ENCODE measurements around the gene SLC25A19.
"Not testable (repeated sequence)": the region's sequence is repeated elsewhere in the genome, so short reads cannot be mapped to it uniquely, and the experiment has no call there.

The SLC25A19 gene

GRCh38 chr17:75266316-75267152, 22.7 kb downstream of the SLC25A19 start:
- DNase-seq = peak; percentile 60

- no peak for DNase-seq
Observed at GRCh38 chr17:75265614-75266315, 23.5 kb downstream of the SLC25A19 start.

- no peak for DNase-seq
Observed at GRCh38 chr17:75263055-75263454, 26.2 kb downstream of the SLC25A19 start.

GRCh38 chr17:75262112-75262606, 27.1 kb downstream of the SLC25A19 start:
- peak; percentile 28 for DNase-seq

- DNase-seq = peak; percentile 97
Observed at GRCh38 chr17:75261336-75262111, 27.7 kb downstream of the SLC25A19 start, which contains the start of the genes GGA3 and MRPS7. Gene GGA3 (minus strand): TSS chr17:75261606. CDS start chr17:75261587, 19 bp downstream. Gene MRPS7 (plus strand): TSS chr17:75261879. CDS start chr17:75261901, 22 bp downstream.

GRCh38 chr17:75260641-75261335, 28.4 kb downstream of the SLC25A19 start:
- no peak for DNase-seq

- DNase-seq = not testable (repeated sequence)
Observed at GRCh38 chr17:75257228-75257627, 32.0 kb downstream of the SLC25A19 start.

- not testable (repeated sequence) for DNase-seq
Observed at GRCh38 chr17:75255954-75256698, 33.1 kb downstream of the SLC25A19 start.

- no peak for DNase-seq
Observed at GRCh38 chr17:75252039-75252816, 37.0 kb downstream of the SLC25A19 start.

GRCh38 chr17:75250009-75250471, 39.2 kb downstream of the SLC25A19 start:
- DNase-seq = no peak

- no peak for DNase-seq
Observed at GRCh38 chr17:75249564-75249963, 39.7 kb downstream of the SLC25A19 start.

GRCh38 chr17:75246404-75246803, 42.8 kb downstream of the SLC25A19 start:
- no peak for DNase-seq

GRCh38 chr17:75245011-75245410, 44.2 kb downstream of the SLC25A19 start:
- DNase-seq = no peak

- DNase-seq = no peak
Observed at GRCh38 chr17:75244133-75244866, 44.9 kb downstream of the SLC25A19 start.

- DNase-seq = no peak
Observed at GRCh38 chr17:75242461-75243042, 46.7 kb downstream of the SLC25A19 start.

- no peak for DNase-seq
Observed at GRCh38 chr17:75241996-75242460, 47.2 kb downstream of the SLC25A19 start.

GRCh38 chr17:75241502-75241901, 47.7 kb downstream of the SLC25A19 start:
- DNase-seq = no peak

- DNase-seq = no peak
Observed at GRCh38 chr17:75241143-75241430, 48.1 kb downstream of the SLC25A19 start.

- DNase-seq = no peak
Observed at GRCh38 chr17:75240394-75241142, 48.7 kb downstream of the SLC25A19 start.

Data from femur (tissue), 1 donor.